ENCODE data around the gene SLC30A4.

The SLC30A4 gene

GRCh38 chr15:45451265-45451664 lies 71.3 kb downstream of the SLC30A4 start:
- no peak for DNase-seq (ENCODE audit: low spot score)

GRCh38 chr15:45449916-45450867 lies 72.4 kb downstream of the SLC30A4 start:
- no peak for DNase-seq (ENCODE audit: low spot score)

- no peak for DNase-seq (ENCODE audit: low spot score)
Observed at GRCh38 chr15:45449395-45449794, 73.2 kb downstream of the SLC30A4 start.

GRCh38 chr15:45448066-45448915 lies 74.3 kb downstream of the SLC30A4 start:
- no peak for DNase-seq (ENCODE audit: low spot score)

- no peak for DNase-seq (ENCODE audit: low spot score)
Observed at GRCh38 chr15:45443645-45444044, 78.9 kb downstream of the SLC30A4 start.

GRCh38 chr15:45442507-45443135 lies 79.9 kb downstream of the SLC30A4 start:
- no peak for DNase-seq (ENCODE audit: low spot score)

- no peak for DNase-seq (ENCODE audit: low spot score)
Observed at GRCh38 chr15:45441686-45442085, 80.9 kb downstream of the SLC30A4 start.

GRCh38 chr15:45441036-45441435 lies 81.5 kb downstream of the SLC30A4 start:
- DNase-seq (ENCODE audit: low spot score): no peak

GRCh38 chr15:45439521-45440260 lies 82.9 kb downstream of the SLC30A4 start:
- no peak for DNase-seq (ENCODE audit: low spot score)

GRCh38 chr15:45435124-45435903 lies 87.2 kb downstream of the SLC30A4 start:
- no peak for DNase-seq (ENCODE audit: low spot score)

GRCh38 chr15:45434078-45434567 lies 88.4 kb downstream of the SLC30A4 start:
- no peak for DNase-seq (ENCODE audit: low spot score)

- no peak for DNase-seq (ENCODE audit: low spot score)
Observed at GRCh38 chr15:45431511-45431910, 91.0 kb downstream of the SLC30A4 start.

- peak; percentile 18 for DNase-seq (ENCODE audit: low spot score)
Observed at GRCh38 chr15:45429941-45430792, 92.4 kb downstream of the SLC30A4 start.
